NCI-H1417 treated with DMSO at 0.1 percent for 48 hours (cell line): ENCODE measurements around the gene MRPS27.

Source experiments
- DNase-seq: peaks from one replicate; lab custom pipeline; 2025; lab: John Stamatoyannopoulos, UW

MRPS27 gene

GRCh38 chr5:72290356-72291133 is 29.5 kb downstream of the MRPS27 start:
- DNase-seq = no peak

DNA sequence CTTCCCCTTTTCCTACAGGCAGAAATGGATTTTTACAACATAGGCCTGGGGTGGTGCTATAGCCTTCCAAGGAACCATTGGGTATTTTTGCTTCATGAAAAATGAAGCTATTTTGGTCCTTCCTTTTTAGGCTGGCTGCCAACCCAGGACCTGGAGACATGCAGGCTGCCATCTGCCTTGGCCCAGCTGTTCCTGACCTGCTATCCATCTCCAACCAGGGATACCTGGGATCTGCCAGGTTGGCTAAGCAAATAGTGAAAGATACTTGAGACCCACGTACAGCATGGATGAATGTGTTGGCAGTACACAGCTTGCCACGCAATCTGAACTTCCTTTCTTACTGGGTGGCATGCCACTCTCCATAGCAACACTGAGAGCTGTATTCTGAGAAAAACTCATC is 31.1 kb downstream of the MRPS27 start:
- DNase-seq = no peak

DNA sequence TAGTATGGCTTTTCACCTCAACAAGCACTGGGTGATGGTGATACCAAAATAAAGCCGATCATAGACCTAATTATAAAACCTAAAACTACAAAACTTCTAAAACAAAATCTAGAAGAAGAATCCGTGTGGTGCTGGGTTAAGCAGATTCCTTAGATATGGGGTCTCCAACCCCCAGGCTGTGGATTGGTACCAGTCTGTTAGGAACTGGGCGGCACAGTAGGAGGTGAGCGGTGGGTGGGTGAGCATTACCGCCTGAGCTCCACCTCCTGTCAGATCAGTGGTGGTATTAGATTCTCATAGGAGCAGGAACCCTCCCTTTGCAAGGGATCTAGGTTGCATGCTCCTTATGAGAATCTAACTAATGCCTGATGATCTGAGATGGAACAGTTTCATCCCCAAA is 33.2 kb downstream of the MRPS27 start:
- no peak for DNase-seq

DNA sequence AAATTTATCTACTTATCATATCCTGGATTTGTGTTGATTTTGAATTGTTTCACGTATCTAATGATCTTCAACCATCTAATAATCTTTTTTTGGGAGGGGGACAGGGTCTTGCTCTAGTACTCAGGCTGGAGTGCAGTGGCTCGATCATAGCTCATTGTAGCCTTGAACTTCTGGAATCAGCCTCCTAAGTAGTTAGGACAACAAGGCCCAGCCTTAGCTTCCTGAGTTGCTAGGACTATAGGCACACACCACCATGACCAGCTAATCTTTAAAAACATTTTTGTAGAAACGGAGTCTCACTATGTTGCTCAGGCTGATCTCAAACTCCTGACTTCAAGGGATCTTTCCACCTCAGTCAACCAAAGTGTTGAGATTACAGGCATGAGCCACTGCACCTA is 34.6 kb downstream of the MRPS27 start:
- DNase-seq = no peak

GRCh38 chr5:72284559-72285423 is 35.2 kb downstream of the MRPS27 start:
- no peak for DNase-seq

- DNase-seq = no peak
Observed at GRCh38 chr5:72283358-72283757, 36.7 kb downstream of the MRPS27 start.

DNA sequence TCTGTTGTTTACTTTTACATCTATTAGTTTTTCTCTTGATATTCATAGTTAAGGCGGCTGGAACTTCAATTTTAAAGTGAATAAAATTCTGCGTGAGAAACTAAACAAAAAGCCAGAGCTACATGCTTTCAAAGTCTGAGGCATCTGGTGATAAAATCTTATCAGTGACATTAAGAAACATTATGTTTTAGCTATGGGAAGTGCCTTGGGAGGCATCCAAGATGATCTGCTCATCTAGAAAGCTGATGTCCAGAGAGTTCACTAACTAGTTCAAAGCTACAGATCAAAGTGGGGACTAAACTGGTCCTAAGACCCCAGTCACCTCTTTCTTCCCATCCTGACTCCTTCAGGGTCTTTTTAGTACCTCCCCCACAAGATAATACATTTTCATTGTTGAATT is 37.2 kb downstream of the MRPS27 start:
- DNase-seq = no peak

GRCh38 chr5:72281764-72282499 is 38.1 kb downstream of the MRPS27 start:
- DNase-seq = no peak

- DNase-seq = no peak
Observed at GRCh38 chr5:72281430-72281763, 38.6 kb downstream of the MRPS27 start.

- no peak for DNase-seq
Observed at GRCh38 chr5:72280581-72281069, 39.4 kb downstream of the MRPS27 start.

DNA sequence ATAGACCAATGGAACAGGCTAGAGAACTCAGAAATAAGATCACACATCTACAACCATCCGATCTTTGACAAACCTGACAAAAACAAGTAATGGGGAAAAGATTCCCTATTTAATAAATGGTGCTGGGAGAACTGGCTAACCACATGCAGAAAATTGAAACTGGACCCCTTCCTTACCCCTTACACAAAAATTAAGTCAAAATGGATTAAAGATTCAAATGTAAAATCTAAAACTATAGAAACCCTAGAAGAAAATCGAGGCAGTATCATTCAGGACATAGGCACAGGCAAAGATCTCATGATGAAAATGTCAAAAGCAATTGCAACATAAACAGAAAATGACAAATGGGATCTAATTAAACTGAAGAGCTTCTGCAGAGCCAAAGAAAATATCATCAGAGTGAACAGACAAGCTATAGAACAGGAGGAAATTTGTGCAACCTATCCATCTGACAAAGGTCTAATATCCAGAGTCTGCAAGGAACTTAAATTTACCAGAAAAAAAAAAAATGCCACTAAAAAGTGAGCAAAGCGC is 43.8 kb downstream of the MRPS27 start:
- no peak for DNase-seq

GRCh38 chr5:72273547-72273946 is 46.5 kb downstream of the MRPS27 start:
- no peak for DNase-seq

DNA sequence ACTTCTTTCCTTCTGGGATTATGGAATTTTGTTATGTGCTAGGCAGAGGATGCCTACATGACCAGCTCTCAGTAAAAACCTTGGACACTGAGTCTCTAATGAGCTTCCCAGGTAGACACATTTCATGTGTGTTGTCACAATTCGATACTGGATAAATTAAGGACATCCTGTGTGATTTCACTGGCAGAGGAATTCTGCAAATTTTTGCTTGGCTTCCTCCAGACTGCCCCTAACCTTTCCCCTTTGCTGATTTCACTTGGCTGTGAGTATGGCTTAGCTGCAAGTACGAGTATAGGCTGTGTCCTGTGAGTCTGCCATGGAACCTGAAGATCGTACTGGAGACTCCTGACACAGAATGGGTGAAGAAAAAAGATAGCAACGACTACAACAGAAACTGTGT is 47.6 kb downstream of the MRPS27 start:
- DNase-seq = no peak

GRCh38 chr5:72271702-72272101 is 48.3 kb downstream of the MRPS27 start:
- no peak for DNase-seq

- no peak for DNase-seq
Observed at GRCh38 chr5:72270037-72270436, 50.0 kb downstream of the MRPS27 start.

DNA sequence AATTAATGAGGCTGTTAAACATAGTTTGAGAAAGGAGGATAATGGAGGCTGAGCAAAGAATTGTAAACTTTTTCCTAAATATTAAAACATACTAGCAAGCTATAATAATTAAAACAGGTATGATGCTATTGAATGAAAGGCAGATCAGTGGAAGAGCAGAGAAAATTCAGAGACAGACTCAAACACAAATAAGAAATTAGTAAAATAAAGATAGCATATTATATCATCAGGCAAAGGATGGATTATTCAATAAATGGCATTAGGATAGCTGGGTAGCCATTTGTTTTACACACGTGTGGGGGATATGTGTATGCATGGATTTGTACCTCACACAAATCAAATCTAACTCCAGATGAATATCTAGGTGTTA is 50.6 kb downstream of the MRPS27 start:
- DNase-seq = no peak

- no peak for DNase-seq
Observed at GRCh38 chr5:72268753-72269410, 51.2 kb downstream of the MRPS27 start.

DNA sequence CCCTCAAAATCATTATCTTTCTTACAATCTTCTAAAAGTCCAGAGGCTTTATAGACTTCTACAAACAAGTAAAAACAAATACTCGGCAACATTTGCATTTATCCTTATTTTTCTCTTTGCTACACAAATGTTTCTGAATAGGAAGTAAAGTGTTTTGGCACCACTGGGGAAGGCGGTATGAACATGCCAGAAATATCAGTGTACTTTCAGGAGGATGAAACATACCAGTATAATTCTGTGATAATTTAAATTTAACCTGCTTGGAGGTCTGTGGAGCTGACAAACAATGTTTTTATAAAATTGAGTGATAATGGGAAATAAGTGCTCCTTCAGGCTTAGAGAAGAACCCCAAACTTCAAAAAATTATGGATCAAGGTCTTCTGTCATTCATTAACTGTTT is 51.8 kb downstream of the MRPS27 start:
- no peak for DNase-seq

GRCh38 chr5:72267685-72268084 is 52.4 kb downstream of the MRPS27 start:
- DNase-seq = no peak

DNA sequence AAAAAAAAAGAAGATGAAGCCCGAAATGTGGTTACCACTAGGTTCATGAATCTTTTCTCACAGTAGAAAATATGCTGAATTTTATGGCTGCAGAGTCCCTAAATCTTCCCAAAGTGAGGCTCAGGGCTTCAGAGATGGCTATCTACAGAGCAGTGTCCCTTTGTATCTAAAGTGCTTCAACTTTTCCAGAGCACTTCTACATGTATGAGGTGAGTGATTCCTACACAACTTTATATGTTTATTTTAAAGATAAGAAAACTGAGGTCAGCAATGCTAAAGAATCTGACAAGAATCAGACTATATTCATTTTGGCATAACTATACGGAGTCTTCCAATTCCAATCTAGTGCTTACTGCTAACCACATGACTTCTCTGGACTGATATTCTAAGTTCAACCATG is 53.2 kb downstream of the MRPS27 start:
- DNase-seq = no peak

- DNase-seq = no peak
Observed at GRCh38 chr5:72265032-72265877, 54.8 kb downstream of the MRPS27 start.
